Measurements from ENCODE around the gene SLC38A11.

Gene SLC38A11

DNA sequence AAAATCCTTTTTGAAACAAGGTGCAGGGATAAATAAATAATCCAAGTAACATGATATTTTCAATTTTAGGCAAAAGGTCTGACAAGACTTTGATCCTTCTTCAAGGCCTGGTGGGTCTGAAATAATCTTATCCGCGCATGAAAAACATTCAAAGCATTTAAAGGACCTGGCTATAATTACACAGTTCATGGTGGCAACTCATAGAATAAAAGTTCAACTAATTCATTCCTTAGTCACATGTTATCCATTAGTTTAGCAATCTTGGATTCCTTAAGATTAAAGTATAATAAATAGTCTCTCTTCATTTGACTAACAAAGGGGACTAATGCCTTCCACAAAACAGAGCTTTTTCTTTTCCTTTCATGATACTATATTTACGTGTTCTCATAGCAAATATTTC lies 21.0 kb upstream of the SLC38A11 start (continued):
- TF ChIP-seq, protein P1, sequence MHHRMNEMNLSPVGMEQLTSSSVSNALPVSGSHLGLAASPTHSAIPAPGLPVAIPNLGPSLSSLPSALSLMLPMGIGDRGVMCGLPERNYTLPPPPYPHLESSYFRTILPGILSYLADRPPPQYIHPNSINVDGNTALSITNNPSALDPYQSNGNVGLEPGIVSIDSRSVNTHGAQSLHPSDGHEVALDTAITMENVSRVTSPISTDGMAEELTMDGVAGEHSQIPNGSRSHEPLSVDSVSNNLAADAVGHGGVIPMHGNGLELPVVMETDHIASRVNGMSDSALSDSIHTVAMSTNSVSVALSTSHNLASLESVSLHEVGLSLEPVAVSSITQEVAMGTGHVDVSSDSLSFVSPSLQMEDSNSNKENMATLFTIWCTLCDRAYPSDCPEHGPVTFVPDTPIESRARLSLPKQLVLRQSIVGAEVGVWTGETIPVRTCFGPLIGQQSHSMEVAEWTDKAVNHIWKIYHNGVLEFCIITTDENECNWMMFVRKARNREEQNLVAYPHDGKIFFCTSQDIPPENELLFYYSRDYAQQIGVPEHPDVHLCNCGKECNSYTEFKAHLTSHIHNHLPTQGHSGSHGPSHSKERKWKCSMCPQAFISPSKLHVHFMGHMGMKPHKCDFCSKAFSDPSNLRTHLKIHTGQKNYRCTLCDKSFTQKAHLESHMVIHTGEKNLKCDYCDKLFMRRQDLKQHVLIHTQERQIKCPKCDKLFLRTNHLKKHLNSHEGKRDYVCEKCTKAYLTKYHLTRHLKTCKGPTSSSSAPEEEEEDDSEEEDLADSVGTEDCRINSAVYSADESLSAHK (tag by site-specific recombination; IDR thresholded peaks at IDR 0.05): no peak

DNA sequence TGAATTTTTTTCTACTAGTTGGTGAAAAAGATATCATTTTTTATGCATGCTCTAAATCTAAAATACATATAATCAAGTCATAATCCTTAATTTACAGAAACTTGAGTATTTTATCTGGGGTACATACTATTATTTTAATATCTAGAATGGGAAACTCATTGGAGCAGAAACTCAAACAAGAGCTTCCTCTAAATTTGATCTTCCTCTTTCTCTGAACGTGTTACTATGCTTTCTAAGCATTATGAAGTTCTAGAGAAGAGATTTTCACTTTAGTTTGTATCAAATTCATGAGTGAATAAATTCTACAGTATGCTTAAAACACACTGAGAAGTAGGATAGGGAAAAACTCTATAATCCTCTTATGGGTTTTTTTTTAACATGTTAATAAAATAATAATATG lies 20.6 kb upstream of the SLC38A11 start:
- POLR2A ChIA-PET: no interaction called here
- no peaks in the 10 kb centered on the region; the same call in 1 of the 2 replicates for H3K4me1 ChIP-seq (ENCODE audit: control insufficient read depth, insufficient read depth, low read length)
- no peaks in the 10 kb centered on the region for H3K9me3 ChIP-seq (ENCODE audit: control insufficient read depth, insufficient read depth, low read depth, low read length)
- H3K27ac ChIP-seq (ENCODE audit: extremely low read depth, low read depth, low read length): no peak overlapping the region
- TF ChIP-seq ZNF843 (tag by site-specific recombination; IDR thresholded peaks at IDR 0.05): no peak
- no peak for TF ChIP-seq ZNF132 (tag by site-specific recombination; IDR thresholded peaks at IDR 0.05; ENCODE audit: borderline replicate concordance)
- no peak for TF ChIP-seq BCL11B (tag by site-specific recombination; IDR thresholded peaks at IDR 0.05; ENCODE audit: low read depth)
- no peak for TF ChIP-seq KLF10 (tag by site-specific recombination; IDR thresholded peaks at IDR 0.05)
- no peak for TF ChIP-seq ZNF24 (tag by site-specific recombination; IDR thresholded peaks at IDR 0.05)
- TF ChIP-seq ZNF302 (tag by site-specific recombination; IDR thresholded peaks at IDR 0.05; ENCODE audit: low read depth): no peak
- TF ChIP-seq ZNF76 (tag by site-specific recombination; IDR thresholded peaks at IDR 0.05; ENCODE audit: borderline replicate concordance, low read depth): no peak
- no peak for TF ChIP-seq ZBTB21 (tag by site-specific recombination; IDR thresholded peaks at IDR 0.05)
- TF ChIP-seq ZNF621 (tag by site-specific recombination; IDR thresholded peaks at IDR 0.05): no peak
- no peak for TF ChIP-seq ZNF558 (tag by site-specific recombination; IDR thresholded peaks at IDR 0.05)
- TF ChIP-seq, protein P2, sequence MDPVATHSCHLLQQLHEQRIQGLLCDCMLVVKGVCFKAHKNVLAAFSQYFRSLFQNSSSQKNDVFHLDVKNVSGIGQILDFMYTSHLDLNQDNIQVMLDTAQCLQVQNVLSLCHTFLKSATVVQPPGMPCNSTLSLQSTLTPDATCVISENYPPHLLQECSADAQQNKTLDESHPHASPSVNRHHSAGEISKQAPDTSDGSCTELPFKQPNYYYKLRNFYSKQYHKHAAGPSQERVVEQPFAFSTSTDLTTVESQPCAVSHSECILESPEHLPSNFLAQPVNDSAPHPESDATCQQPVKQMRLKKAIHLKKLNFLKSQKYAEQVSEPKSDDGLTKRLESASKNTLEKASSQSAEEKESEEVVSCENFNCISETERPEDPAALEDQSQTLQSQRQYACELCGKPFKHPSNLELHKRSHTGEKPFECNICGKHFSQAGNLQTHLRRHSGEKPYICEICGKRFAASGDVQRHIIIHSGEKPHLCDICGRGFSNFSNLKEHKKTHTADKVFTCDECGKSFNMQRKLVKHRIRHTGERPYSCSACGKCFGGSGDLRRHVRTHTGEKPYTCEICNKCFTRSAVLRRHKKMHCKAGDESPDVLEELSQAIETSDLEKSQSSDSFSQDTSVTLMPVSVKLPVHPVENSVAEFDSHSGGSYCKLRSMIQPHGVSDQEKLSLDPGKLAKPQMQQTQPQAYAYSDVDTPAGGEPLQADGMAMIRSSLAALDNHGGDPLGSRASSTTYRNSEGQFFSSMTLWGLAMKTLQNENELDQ (tag by site-specific recombination; IDR thresholded peaks at IDR 0.05; ENCODE audit: low read depth): no peak
- TF ChIP-seq ZNF433 (tag by site-specific recombination; IDR thresholded peaks at IDR 0.05; ENCODE audit: low read depth): no peak
- no peak for TF ChIP-seq ZSCAN30 (tag by site-specific recombination; IDR thresholded peaks at IDR 0.05)
- TF ChIP-seq GLI2 (tag by site-specific recombination; IDR thresholded peaks at IDR 0.05; ENCODE audit: borderline replicate concordance, low read depth): no peak
- TF ChIP-seq, protein P3, sequence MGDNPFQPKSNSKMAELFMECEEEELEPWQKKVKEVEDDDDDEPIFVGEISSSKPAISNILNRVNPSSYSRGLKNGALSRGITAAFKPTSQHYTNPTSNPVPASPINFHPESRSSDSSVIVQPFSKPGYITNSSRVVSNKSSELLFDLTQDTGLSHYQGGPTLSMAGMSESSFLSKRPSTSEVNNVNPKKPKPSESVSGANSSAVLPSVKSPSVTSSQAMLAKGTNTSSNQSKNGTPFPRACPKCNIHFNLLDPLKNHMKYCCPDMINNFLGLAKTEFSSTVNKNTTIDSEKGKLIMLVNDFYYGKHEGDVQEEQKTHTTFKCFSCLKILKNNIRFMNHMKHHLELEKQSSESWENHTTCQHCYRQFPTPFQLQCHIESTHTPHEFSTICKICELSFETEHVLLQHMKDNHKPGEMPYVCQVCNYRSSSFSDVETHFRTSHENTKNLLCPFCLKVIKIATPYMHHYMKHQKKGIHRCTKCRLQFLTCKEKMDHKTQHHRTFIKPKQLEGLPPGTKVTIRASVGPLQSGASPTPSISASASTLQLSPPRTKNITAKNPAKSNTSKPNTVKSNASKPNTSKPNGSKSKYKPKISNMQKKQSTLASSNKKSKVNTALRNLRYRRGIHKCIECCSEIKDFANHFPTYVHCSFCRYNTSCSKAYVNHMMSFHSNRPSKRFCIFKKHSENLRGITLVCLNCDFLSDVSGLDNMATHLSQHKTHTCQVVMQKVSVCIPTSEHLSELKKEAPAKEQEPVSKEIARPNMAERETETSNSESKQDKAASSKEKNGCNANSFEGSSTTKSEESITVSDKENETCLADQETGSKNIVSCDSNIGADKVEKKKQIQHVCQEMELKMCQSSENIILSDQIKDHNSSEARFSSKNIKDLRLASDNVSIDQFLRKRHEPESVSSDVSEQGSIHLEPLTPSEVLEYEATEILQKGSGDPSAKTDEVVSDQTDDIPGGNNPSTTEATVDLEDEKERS (tag by site-specific recombination; IDR thresholded peaks at IDR 0.05): no peak
- CTCF ChIA-PET: interaction anchor here (1.1 kb wide), 1 partner anchor 17 kb away, joined by 4 read pairs; no protein-coding TSS in a partner anchor
- no peaks in the 10 kb centered on the region for H3K36me3 ChIP-seq (ENCODE audit: control insufficient read depth in 2 of 2, insufficient read depth in 1 of 2, low read length in 2 of 2)
- H3K4me3 ChIP-seq (ENCODE audit: low read depth, low read length): no peak overlapping the region

DNA sequence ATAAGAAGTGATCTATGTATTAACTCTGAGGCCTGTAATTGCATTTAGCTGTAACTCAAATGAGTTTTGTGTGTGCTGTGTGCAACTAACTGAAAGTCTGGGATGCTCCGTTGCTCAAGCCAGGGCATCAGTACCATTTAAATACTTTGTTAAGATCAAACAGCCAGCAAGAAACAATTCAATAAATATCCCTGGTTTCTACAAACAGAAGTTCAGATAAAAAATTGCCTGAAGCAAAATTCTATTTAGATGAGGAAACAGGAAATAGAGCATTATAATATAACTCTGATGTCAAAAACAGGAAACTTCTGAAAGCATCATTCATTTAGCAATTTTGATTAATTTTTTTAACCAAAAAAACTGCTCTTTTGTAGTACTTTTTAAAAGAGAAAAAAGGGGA lies 18.9 kb upstream of the SLC38A11 start:
- CTCF ChIA-PET: no interaction called here
- TF ChIP-seq, protein P4, sequence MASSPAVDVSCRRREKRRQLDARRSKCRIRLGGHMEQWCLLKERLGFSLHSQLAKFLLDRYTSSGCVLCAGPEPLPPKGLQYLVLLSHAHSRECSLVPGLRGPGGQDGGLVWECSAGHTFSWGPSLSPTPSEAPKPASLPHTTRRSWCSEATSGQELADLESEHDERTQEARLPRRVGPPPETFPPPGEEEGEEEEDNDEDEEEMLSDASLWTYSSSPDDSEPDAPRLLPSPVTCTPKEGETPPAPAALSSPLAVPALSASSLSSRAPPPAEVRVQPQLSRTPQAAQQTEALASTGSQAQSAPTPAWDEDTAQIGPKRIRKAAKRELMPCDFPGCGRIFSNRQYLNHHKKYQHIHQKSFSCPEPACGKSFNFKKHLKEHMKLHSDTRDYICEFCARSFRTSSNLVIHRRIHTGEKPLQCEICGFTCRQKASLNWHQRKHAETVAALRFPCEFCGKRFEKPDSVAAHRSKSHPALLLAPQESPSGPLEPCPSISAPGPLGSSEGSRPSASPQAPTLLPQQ (tag by site-specific recombination; IDR thresholded peaks at IDR 0.05): no peak
- TF ChIP-seq ZNF560 (tag by site-specific recombination; IDR thresholded peaks at IDR 0.05; ENCODE audit: borderline replicate concordance) (no peak), FEZF1 (tag by site-specific recombination; IDR thresholded peaks at IDR 0.05) (no peak), ZNF394 (tag by site-specific recombination; IDR thresholded peaks at IDR 0.05; ENCODE audit: borderline replicate concordance) (no peak), ZNF830 (tag by site-specific recombination; IDR thresholded peaks at IDR 0.05; ENCODE audit: low read depth) (no peak), ZFP3 (tag by site-specific recombination; IDR thresholded peaks at IDR 0.05; ENCODE audit: low read depth) (no peak), ZXDB (tag by site-specific recombination; IDR thresholded peaks at IDR 0.05) (no peak), EGR2 (tag by site-specific recombination; IDR thresholded peaks at IDR 0.05; ENCODE audit: low read depth) (no peak), ZNF114 (tag by site-specific recombination; IDR thresholded peaks at IDR 0.05) (no peak), ZNF133 (tag by site-specific recombination; IDR thresholded peaks at IDR 0.05) (no peak)

More for the DNA sequence above, 18.9 kb upstream of the SLC38A11 start:
- Histone ChIP-seq H3K9me3 (ENCODE audit: control insufficient read depth, insufficient read depth, low read depth, low read length) (no peaks in the 10 kb centered on the region), H3K36me3 (ENCODE audit: control insufficient read depth in 2 of 2, insufficient read depth in 1 of 2, low read length in 2 of 2) (no peaks in the 10 kb centered on the region), H3K4me3 (ENCODE audit: low read depth, low read length) (no peak overlapping the region), H3K4me1 (ENCODE audit: control insufficient read depth, insufficient read depth, low read length) (no peaks in the 10 kb centered on the region), H3K27ac (ENCODE audit: extremely low read depth, low read depth, low read length) (no peak overlapping the region)
- POLR2A ChIA-PET: no interaction called here
